ENCODE results near the gene PRPH2. TPM values are rescaled to one million over a fixed set of nuclear protein-coding genes. Genes with fewer than 3 reads are reported as not detected.

Gene PRPH2
- polyA plus RNA-seq, 1 of the 3 experiments (the other 2 are of a cell fraction) = not detected

- H3K27ac ChIP-seq (ENCODE audit: low read depth in 2 of 2, low read length in 1 of 2) = no peak overlapping the region
- no peaks in the 10 kb centered on the region for H3K79me2 ChIP-seq (ENCODE audit: insufficient read depth)
- peaks cover 0 to 2% of the 10 kb centered on the region in 2 experiments for H3K36me3 ChIP-seq (replicated peaks in 1 of 2; ENCODE audit: control insufficient read depth in 1 of 2, insufficient read depth in 2 of 2, low read length in 1 of 2)
- H3K9me2 ChIP-seq = no peaks in the 10 kb centered on the region
- H3K4me1 ChIP-seq (ENCODE audit: control insufficient read depth in 1 of 2, insufficient read depth in 2 of 2, low read depth in 1 of 2, low read length in 1 of 2) = 0 out of 4 replicates have a peak, but pooled peaks cover 0 to 9% of the 10 kb centered on the region in 2 experiments
- no peak overlapping the region for H3K4me3 ChIP-seq (ENCODE audit: low read depth in 2 of 2, low read length in 1 of 2)
- no peaks in the 10 kb centered on the region for H4K20me1 ChIP-seq (ENCODE audit: insufficient read depth)
- ChIA-PET POLR2A (interaction anchor here (0.9 kb wide), 1 partner anchor 15 kb away, joined by 3 read pairs; no protein-coding TSS in a partner anchor), CTCF (no interaction called here)
- no peak overlapping the region for H3K9ac ChIP-seq
- H2AFZ ChIP-seq (ENCODE audit: low read depth) = no peak overlapping the region
- 96% methylated on average over 8 of the region's 8 CpGs for WGBS (ENCODE audit: low lambda C conversion rate)
- no peak overlapping the region for H3K4me2 ChIP-seq
- DNase-seq = no peak
- no peaks in the 10 kb centered on the region for H3K27me3 ChIP-seq (ENCODE audit: insufficient read depth)
- no peaks in the 10 kb centered on the region for H3K9me3 ChIP-seq
- peaks cover 17% of the 10 kb centered on the region for H3F3A ChIP-seq (replicated peaks; ENCODE audit: insufficient read depth)
- TF ChIP-seq YY1 (IDR thresholded peaks at IDR 0.05; ENCODE audit: low read depth) = no peak
- no peak for TF ChIP-seq JUND (IDR thresholded peaks at IDR 0.05)
- TF ChIP-seq FOXJ3 (CRISPR knock-in tag; IDR thresholded peaks at IDR 0.05) = no peak
- no peak for TF ChIP-seq FOXM1 (IDR thresholded peaks at IDR 0.05; ENCODE audit: low read depth)
These were observed 39.1 kb upstream of the PRPH2 start for GRCh38 chr6:42761287-42762067.

- Histone ChIP-seq H3F3A (replicated peaks; ENCODE audit: insufficient read depth) (no peaks in the 10 kb centered on the region), H3K9me2 (no peaks in the 10 kb centered on the region), H3K79me2 (ENCODE audit: insufficient read depth) (no peaks in the 10 kb centered on the region), H3K9ac (no peak overlapping the region), H3K4me1 (ENCODE audit: control insufficient read depth in 1 of 2, insufficient read depth in 2 of 2, low read depth in 1 of 2, low read length in 1 of 2) (no peaks in the 10 kb centered on the region), H3K27me3 (ENCODE audit: insufficient read depth) (no peaks in the 10 kb centered on the region), H3K36me3 (replicated peaks in 1 of 2; ENCODE audit: control insufficient read depth in 1 of 2, insufficient read depth in 2 of 2, low read length in 1 of 2) (peaks cover 0 to 2% of the 10 kb centered on the region in 2 experiments), H2AFZ (ENCODE audit: low read depth) (no peak overlapping the region), H3K4me2 (no peak overlapping the region), H3K27ac (ENCODE audit: low read depth in 2 of 2, low read length in 1 of 2) (no peak overlapping the region), H3K9me3 (no peaks in the 10 kb centered on the region), H4K20me1 (ENCODE audit: insufficient read depth) (no peaks in the 10 kb centered on the region), H3K4me3 (ENCODE audit: low read depth in 2 of 2, low read length in 1 of 2) (no peak overlapping the region)
- DNase-seq = no peak
- ChIA-PET POLR2A (interaction anchor here (0.6 kb wide), 1 partner anchor 9 kb away, joined by 4 read pairs; no protein-coding TSS in a partner anchor), CTCF (interaction anchor here (0.7 to 0.9 kb wide), 2 partner anchors 12 to 34 kb away, joined by 3 to 4 read pairs; no protein-coding TSS in a partner anchor)
- WGBS (ENCODE audit: low lambda C conversion rate) = 87% methylated on average over 3 of the region's 3 CpGs
- TF ChIP-seq, protein P1, sequence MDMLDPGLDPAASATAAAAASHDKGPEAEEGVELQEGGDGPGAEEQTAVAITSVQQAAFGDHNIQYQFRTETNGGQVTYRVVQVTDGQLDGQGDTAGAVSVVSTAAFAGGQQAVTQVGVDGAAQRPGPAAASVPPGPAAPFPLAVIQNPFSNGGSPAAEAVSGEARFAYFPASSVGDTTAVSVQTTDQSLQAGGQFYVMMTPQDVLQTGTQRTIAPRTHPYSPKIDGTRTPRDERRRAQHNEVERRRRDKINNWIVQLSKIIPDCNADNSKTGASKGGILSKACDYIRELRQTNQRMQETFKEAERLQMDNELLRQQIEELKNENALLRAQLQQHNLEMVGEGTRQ (IDR thresholded peaks at IDR 0.05; ENCODE audit: borderline replicate concordance, low read depth, low read length) = no peak
- no peak for TF ChIP-seq ELF1 (IDR thresholded peaks at IDR 0.05)
- TF ChIP-seq YY1 (IDR thresholded peaks at IDR 0.05; ENCODE audit: low read depth) = no peak
- TF ChIP-seq RXRA (IDR thresholded peaks at IDR 0.05; ENCODE audit: borderline replicate concordance, low read depth) = no peak
- no peak for TF ChIP-seq TAF1 (IDR thresholded peaks at IDR 0.05; ENCODE audit: borderline replicate concordance, low read depth, low read length)
- no peak for TF ChIP-seq RAD21 (IDR thresholded peaks at IDR 0.05; ENCODE audit: low read length)
- TF ChIP-seq SIN3A (IDR thresholded peaks at IDR 0.05; ENCODE audit: borderline replicate concordance, low read depth, low read length) = no peak
- TF ChIP-seq TCF12 (IDR thresholded peaks at IDR 0.05) = no peak
- TF ChIP-seq, protein P2, sequence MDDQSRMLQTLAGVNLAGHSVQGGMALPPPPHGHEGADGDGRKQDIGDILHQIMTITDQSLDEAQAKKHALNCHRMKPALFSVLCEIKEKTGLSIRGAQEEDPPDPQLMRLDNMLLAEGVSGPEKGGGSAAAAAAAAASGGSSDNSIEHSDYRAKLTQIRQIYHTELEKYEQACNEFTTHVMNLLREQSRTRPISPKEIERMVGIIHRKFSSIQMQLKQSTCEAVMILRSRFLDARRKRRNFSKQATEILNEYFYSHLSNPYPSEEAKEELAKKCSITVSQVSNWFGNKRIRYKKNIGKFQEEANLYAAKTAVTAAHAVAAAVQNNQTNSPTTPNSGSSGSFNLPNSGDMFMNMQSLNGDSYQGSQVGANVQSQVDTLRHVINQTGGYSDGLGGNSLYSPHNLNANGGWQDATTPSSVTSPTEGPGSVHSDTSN (IDR thresholded peaks at IDR 0.05) = no peak
- TF ChIP-seq, protein P3, sequence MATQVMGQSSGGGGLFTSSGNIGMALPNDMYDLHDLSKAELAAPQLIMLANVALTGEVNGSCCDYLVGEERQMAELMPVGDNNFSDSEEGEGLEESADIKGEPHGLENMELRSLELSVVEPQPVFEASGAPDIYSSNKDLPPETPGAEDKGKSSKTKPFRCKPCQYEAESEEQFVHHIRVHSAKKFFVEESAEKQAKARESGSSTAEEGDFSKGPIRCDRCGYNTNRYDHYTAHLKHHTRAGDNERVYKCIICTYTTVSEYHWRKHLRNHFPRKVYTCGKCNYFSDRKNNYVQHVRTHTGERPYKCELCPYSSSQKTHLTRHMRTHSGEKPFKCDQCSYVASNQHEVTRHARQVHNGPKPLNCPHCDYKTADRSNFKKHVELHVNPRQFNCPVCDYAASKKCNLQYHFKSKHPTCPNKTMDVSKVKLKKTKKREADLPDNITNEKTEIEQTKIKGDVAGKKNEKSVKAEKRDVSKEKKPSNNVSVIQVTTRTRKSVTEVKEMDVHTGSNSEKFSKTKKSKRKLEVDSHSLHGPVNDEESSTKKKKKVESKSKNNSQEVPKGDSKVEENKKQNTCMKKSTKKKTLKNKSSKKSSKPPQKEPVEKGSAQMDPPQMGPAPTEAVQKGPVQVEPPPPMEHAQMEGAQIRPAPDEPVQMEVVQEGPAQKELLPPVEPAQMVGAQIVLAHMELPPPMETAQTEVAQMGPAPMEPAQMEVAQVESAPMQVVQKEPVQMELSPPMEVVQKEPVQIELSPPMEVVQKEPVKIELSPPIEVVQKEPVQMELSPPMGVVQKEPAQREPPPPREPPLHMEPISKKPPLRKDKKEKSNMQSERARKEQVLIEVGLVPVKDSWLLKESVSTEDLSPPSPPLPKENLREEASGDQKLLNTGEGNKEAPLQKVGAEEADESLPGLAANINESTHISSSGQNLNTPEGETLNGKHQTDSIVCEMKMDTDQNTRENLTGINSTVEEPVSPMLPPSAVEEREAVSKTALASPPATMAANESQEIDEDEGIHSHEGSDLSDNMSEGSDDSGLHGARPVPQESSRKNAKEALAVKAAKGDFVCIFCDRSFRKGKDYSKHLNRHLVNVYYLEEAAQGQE (IDR thresholded peaks at IDR 0.05; ENCODE audit: low read depth, low read length) = no peak
- TF ChIP-seq JUND (IDR thresholded peaks at IDR 0.05) = no peak
- TF ChIP-seq SMC3 (IDR thresholded peaks at IDR 0.05; ENCODE audit: low read depth, low read length) = no peak
- no peak for TF ChIP-seq POLR2AphosphoS5 (IDR thresholded peaks at IDR 0.05; ENCODE audit: low read depth, low read length)
- no peak for TF ChIP-seq RFX5 (IDR thresholded peaks at IDR 0.05; ENCODE audit: low read length)
- TF ChIP-seq GATA2 (CRISPR knock-in tag; IDR thresholded peaks at IDR 0.05) = no peak
These were observed 36.5 kb upstream of the PRPH2 start for GRCh38 chr6:42758756-42759430.

Data from SK-N-SH (cell line).